RWPE2 (cell line): ENCODE measurements around the gene IFITM2.

ENCODE experiments used
- ATAC-seq: fragments of 200-7000 bp; cut with Tn5 transposase; 3 replicates; pipeline ENCODE4 v1.9.1; 2021; ENCODE audit warnings: low read depth
- DNase-seq: peaks from one replicate; pipeline ENCODE4 v3.0.0-alpha.2; 2020; ENCODE audit warnings: low spot score
- H3K27ac ChIP-seq: fragments of 450-650 bp; 2 replicates; pipeline ENCODE4 v1.5.1; 2017; ENCODE audit warnings: mild to moderate bottlenecking; ENCODE audit not compliant: poor library complexity, severe bottlenecking
- H3K27me3 ChIP-seq: fragments of 250-450 bp; sonication (Bioruptor Pico); 2 replicates; pipeline ENCODE4 v1.5.1; 2021; ENCODE audit warnings: mild to moderate bottlenecking, moderate library complexity; ENCODE audit not compliant: insufficient read depth, poor library complexity, severe bottlenecking
- H3K36me3 ChIP-seq: fragments of 250-450 bp; sonication (Bioruptor Pico); 2 replicates; pipeline ENCODE4 v1.5.1; 2020; ENCODE audit warnings: low read depth, mild to moderate bottlenecking, moderate library complexity
- H3K4me1 ChIP-seq: fragments of 250-450 bp; sonication (Bioruptor Pico); 2 replicates; pipeline ENCODE4 v1.5.1; 2021; ENCODE audit warnings: mild to moderate bottlenecking, moderate library complexity; ENCODE audit not compliant: insufficient read depth, poor library complexity, severe bottlenecking
- H3K4me3 ChIP-seq: fragments of 250-450 bp; sonication (Bioruptor Pico); 2 replicates; pipeline ENCODE4 v1.5.1; 2021; ENCODE audit warnings: mild to moderate bottlenecking, moderate library complexity; ENCODE audit not compliant: severe bottlenecking
- H3K9me3 ChIP-seq: fragments of 250-450 bp; sonication (Bioruptor Pico); 2 replicates; pipeline ENCODE4 v1.5.1; 2021; ENCODE audit warnings: mild to moderate bottlenecking, moderate library complexity; ENCODE audit not compliant: severe bottlenecking
- TF ChIP-seq, protein P1 (sequence below): fragments of 450-650 bp; IDR thresholded peaks from one replicate; pipeline ENCODE4 v1.5.1; 2017; ENCODE audit warnings: mild to moderate bottlenecking, moderate library complexity; ENCODE audit not compliant: poor library complexity, severe bottlenecking

Gene IFITM2

GRCh38 chr11:292211-293121 is 15.2 kb upstream of the IFITM2 start:
- Histone ChIP-seq H3K27me3 (peaks cover 8% of the 10 kb centered on the region), H3K4me1 (no peaks in the 10 kb centered on the region), H3K27ac (no peak overlapping the region), H3K36me3 (no peaks in the 10 kb centered on the region), H3K4me3 (no peak overlapping the region), H3K9me3 (no peaks in the 10 kb centered on the region)
- DNase-seq (no peak), ATAC-seq (no peak)
- TF ChIP-seq, protein P1, sequence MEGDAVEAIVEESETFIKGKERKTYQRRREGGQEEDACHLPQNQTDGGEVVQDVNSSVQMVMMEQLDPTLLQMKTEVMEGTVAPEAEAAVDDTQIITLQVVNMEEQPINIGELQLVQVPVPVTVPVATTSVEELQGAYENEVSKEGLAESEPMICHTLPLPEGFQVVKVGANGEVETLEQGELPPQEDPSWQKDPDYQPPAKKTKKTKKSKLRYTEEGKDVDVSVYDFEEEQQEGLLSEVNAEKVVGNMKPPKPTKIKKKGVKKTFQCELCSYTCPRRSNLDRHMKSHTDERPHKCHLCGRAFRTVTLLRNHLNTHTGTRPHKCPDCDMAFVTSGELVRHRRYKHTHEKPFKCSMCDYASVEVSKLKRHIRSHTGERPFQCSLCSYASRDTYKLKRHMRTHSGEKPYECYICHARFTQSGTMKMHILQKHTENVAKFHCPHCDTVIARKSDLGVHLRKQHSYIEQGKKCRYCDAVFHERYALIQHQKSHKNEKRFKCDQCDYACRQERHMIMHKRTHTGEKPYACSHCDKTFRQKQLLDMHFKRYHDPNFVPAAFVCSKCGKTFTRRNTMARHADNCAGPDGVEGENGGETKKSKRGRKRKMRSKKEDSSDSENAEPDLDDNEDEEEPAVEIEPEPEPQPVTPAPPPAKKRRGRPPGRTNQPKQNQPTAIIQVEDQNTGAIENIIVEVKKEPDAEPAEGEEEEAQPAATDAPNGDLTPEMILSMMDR, result no peak

GRCh38 chr11:293271-293851 is 14.3 kb upstream of the IFITM2 start:
- Histone ChIP-seq H3K9me3 (no peaks in the 10 kb centered on the region), H3K27me3 (peaks cover 1% of the 10 kb centered on the region), H3K36me3 (no peaks in the 10 kb centered on the region), H3K4me3 (no peak overlapping the region), H3K27ac (no peak overlapping the region), H3K4me1 (no peaks in the 10 kb centered on the region)
- no peak for ATAC-seq
- TF ChIP-seq, protein P1, result no peak
- DNase-seq, result no peak

DNA sequence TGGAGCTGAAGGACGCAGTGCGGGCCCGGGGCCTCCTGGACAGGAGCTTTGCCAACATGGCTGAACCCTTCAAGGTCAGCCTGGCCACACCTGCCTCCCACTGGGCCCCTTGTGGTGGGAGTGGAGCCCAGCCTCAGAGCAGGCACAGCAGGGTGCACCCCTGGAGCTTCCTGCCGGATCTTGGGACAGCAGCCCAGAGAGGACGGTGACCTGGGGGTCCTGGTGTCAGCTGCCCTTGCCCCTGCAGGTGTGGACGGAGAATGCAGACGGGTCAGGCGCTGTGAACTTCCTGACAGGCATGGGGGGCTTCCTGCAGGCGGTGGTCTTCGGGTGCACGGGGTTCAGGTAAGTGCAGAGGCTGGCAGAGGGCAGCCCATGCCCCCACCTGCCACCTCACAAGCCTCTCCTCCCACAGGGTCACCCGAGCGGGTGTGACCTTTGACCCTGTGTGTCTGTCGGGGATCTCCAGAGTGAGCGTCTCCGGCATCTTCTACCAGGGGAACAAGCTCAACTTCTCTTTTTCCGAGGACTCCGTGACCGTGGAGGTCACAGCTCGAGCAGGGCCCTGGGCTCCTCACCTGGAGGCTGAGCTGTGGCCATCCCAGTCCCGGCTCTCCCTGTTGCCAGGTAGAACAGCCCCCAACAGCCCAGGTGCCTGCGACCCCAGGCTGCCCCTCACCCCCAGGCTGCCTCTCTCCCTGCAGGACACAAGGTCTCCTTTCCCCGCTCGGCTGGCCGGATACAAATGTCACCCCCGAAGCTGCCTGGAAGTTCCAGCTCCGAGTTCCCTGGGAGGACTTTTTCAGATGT is 13.6 kb upstream of the IFITM2 start:
- H3K36me3 ChIP-seq, result no peaks in the 10 kb centered on the region
- ATAC-seq (no peak), DNase-seq (peak; percentile 62)
- H3K27me3 ChIP-seq, result no peaks in the 10 kb centered on the region
- H3K27ac ChIP-seq, result no peak overlapping the region
- TF ChIP-seq, protein P1, result no peak
- H3K9me3 ChIP-seq, result no peaks in the 10 kb centered on the region
- H3K4me1 ChIP-seq, result no peaks in the 10 kb centered on the region
- H3K4me3 ChIP-seq, result no peak overlapping the region

GRCh38 chr11:294780-295179 is 12.8 kb upstream of the IFITM2 start:
- H3K4me3 ChIP-seq, result no peak overlapping the region
- DNase-seq (no peak), ATAC-seq (no peak)
- no peaks in the 10 kb centered on the region for H3K36me3 ChIP-seq
- TF ChIP-seq, protein P1, result no peak
- H3K9me3 ChIP-seq, result no peaks in the 10 kb centered on the region
- H3K27me3 ChIP-seq, result peaks cover 3% of the 10 kb centered on the region
- H3K4me1 ChIP-seq, result no peaks in the 10 kb centered on the region
- no peak overlapping the region for H3K27ac ChIP-seq
